H9 (cell line): Measurements from ENCODE around the gene FABP1. TPM values are rescaled to one million over a fixed set of nuclear protein-coding genes. Genes with fewer than 3 reads are reported as not detected.

Experiments
- DNase-seq: peaks from one replicate; pipeline ENCODE4 v3.0.0-alpha.2; 2017
- H2AFZ ChIP-seq: one replicate; pipeline ENCODE4 v1.6.1; 2013; ENCODE audit warnings: mild to moderate bottlenecking, low read length, control low read depth, moderate library complexity
- H2AK5ac ChIP-seq: 2 replicates; pipeline ENCODE4 v1.6.1; 2013; ENCODE audit warnings: low read length, control low read depth, mixed read lengths; ENCODE audit not compliant: insufficient read length
- H2BK120ac ChIP-seq: one replicate; pipeline ENCODE4 v1.6.1; 2013; ENCODE audit warnings: low read depth, mild to moderate bottlenecking, low read length, control low read depth, inconsistent platforms; ENCODE audit not compliant: poor library complexity, severe bottlenecking
- H2BK12ac ChIP-seq: 2 replicates; pipeline ENCODE4 v1.6.1; 2013; ENCODE audit warnings: low read length, control low read depth, mixed read lengths, low read depth; ENCODE audit not compliant: insufficient read length
- H2BK15ac ChIP-seq: 2 replicates; pipeline ENCODE4 v1.6.1; 2013; ENCODE audit warnings: low read depth, low read length, control low read depth
- H2BK20ac ChIP-seq: one replicate; pipeline ENCODE4 v1.6.1; 2013; ENCODE audit warnings: low read depth, mild to moderate bottlenecking, low read length, control low read depth, inconsistent platforms; ENCODE audit not compliant: poor library complexity, severe bottlenecking
- H2BK5ac ChIP-seq: 2 replicates; pipeline ENCODE4 v1.6.1; 2013; ENCODE audit warnings: low read length, control low read depth, mixed read lengths; ENCODE audit not compliant: insufficient read length
- H3K14ac ChIP-seq: 2 replicates; pipeline ENCODE4 v1.6.1; 2013; ENCODE audit warnings: low read length, control low read depth; ENCODE audit not compliant: insufficient read depth
- H3K18ac ChIP-seq: 2 replicates; pipeline ENCODE4 v1.6.1; 2013; ENCODE audit warnings: low read depth, mild to moderate bottlenecking, mixed read lengths, low read length, control low read depth; ENCODE audit not compliant: insufficient read length
- H3K23ac ChIP-seq: 2 replicates; pipeline ENCODE4 v1.6.1; 2013; ENCODE audit warnings: low read length, control low read depth, mixed read lengths, low read depth; ENCODE audit not compliant: insufficient read length
- H3K23me2 ChIP-seq: 2 replicates; pipeline ENCODE4 v1.6.1; 2013; ENCODE audit warnings: low read depth, mild to moderate bottlenecking, mixed read lengths, low read length, control low read depth; ENCODE audit not compliant: insufficient read length, poor library complexity, severe bottlenecking
- H3K27ac ChIP-seq: 2 replicates; pipeline ENCODE4 v1.5.1; 2013; ENCODE audit warnings: low read length, control low read depth, mixed read lengths, low read depth; ENCODE audit not compliant: insufficient read length
- H3K27me3 ChIP-seq: 2 replicates; pipeline ENCODE4 v1.6.1; 2013; ENCODE audit warnings: low read length, control low read depth, inconsistent platforms; ENCODE audit not compliant: insufficient read depth
- H3K4ac ChIP-seq: 2 replicates; pipeline ENCODE4 v1.6.1; 2013; ENCODE audit warnings: low read depth, mild to moderate bottlenecking, control low read depth, inconsistent platforms, low read length, moderate library complexity
- H3K4me1 ChIP-seq: 2 replicates; pipeline ENCODE4 v1.6.1; 2013; ENCODE audit warnings: low read length, control low read depth, inconsistent platforms; ENCODE audit not compliant: insufficient read depth
- H3K4me2 ChIP-seq: 2 replicates; pipeline ENCODE4 v1.6.1; 2013; ENCODE audit warnings: low read length, control low read depth, mixed read lengths; ENCODE audit not compliant: insufficient read length, insufficient read depth
- H3K56ac ChIP-seq: 2 replicates; pipeline ENCODE4 v1.6.1; 2013; ENCODE audit warnings: low read depth, mild to moderate bottlenecking, mixed read lengths, low read length, control low read depth; ENCODE audit not compliant: insufficient read length
- H3K79me1 ChIP-seq: 2 replicates; pipeline ENCODE4 v1.6.1; 2013; ENCODE audit warnings: low read depth, mild to moderate bottlenecking, moderate library complexity, low read length, control low read depth, inconsistent platforms; ENCODE audit not compliant: insufficient read depth, poor library complexity, severe bottlenecking
- H3K79me2 ChIP-seq: 2 replicates; pipeline ENCODE4 v1.6.1; 2013; ENCODE audit warnings: low read length, control low read depth, inconsistent platforms; ENCODE audit not compliant: insufficient read depth
- H3K9ac ChIP-seq: 2 replicates; pipeline ENCODE4 v1.6.1; 2013; ENCODE audit warnings: low read length, control low read depth, mixed read lengths; ENCODE audit not compliant: insufficient read length; ENCODE audit errors: extremely low read depth
- H3K9me3 ChIP-seq: one replicate; pipeline ENCODE4 v1.6.1; 2013; ENCODE audit warnings: low read depth, low read length, inconsistent platforms; ENCODE audit not compliant: control insufficient read depth
- H3T11ph ChIP-seq: one replicate; pipeline ENCODE4 v1.6.1; 2013; ENCODE audit warnings: mild to moderate bottlenecking, low read length, control low read depth, inconsistent platforms
- H4K20me1 ChIP-seq: one replicate; pipeline ENCODE4 v1.6.1; 2013; ENCODE audit not compliant: control insufficient read depth, insufficient read length, insufficient read depth
- H4K5ac ChIP-seq: 2 replicates; pipeline ENCODE4 v1.6.1; 2013; ENCODE audit warnings: low read depth, mild to moderate bottlenecking, mixed read lengths, low read length, control low read depth; ENCODE audit not compliant: insufficient read length
- H4K8ac ChIP-seq: replicated peaks from 2 replicates; pipeline ENCODE4 v1.6.1; 2013; ENCODE audit warnings: low read length, control low read depth, mixed read lengths, low read depth; ENCODE audit not compliant: insufficient read length
- H4K91ac ChIP-seq: 2 replicates; pipeline ENCODE4 v1.6.1; 2013; ENCODE audit warnings: low read depth, mild to moderate bottlenecking, moderate library complexity, mixed read lengths, low read length, control low read depth; ENCODE audit not compliant: insufficient read length
- H3K27ac Mint-ChIP-seq, 3 experiments: 2 replicates in 2 of 3; 3 replicates in 1 of 3; pipeline ENCODE4 v1.8.0; 2020 to 2021; ENCODE audit warnings: mixed read lengths in 3 of 3, mild to moderate bottlenecking in 1 of 3, moderate library complexity in 1 of 3
- H3K27me3 Mint-ChIP-seq: 2 replicates; pipeline ENCODE4 v1.8.0; 2021; ENCODE audit warnings: low read depth, mild to moderate bottlenecking, moderate library complexity, mixed read lengths
- H3K36me3 Mint-ChIP-seq, 3 experiments: 2 replicates in 2 of 3; 3 replicates in 1 of 3; pipeline ENCODE4 v1.8.0; 2020 to 2021; ENCODE audit warnings: low read depth in 3 of 3, mixed read lengths in 3 of 3; ENCODE audit not compliant: insufficient read depth in 1 of 3
- H3K4me1 Mint-ChIP-seq, 2 experiments: 2 replicates each; pipeline ENCODE4 v1.8.0; 2020; ENCODE audit warnings: mixed read lengths in 2 of 2
- H3K4me3 Mint-ChIP-seq, 2 experiments: 2 replicates in 1 of 2; 3 replicates in 1 of 2; pipeline ENCODE4 v1.8.0; 2020 to 2021; ENCODE audit warnings: mild to moderate bottlenecking in 2 of 2, mixed read lengths in 2 of 2, moderate library complexity in 1 of 2
- H3K9me3 Mint-ChIP-seq, 2 experiments: 2 replicates in 1 of 2; 3 replicates in 1 of 2; pipeline ENCODE4 v1.8.0; 2020; ENCODE audit warnings: mild to moderate bottlenecking in 2 of 2, mixed read lengths in 2 of 2, moderate library complexity in 1 of 2
- WGBS: extraction: QIAGEN DNeasy Blood & Tissue Kit; methylation state at CpG from one replicate; pipeline ENCODE4 v1.1.7; 2013; ENCODE audit warnings: missing lambda C conversion rate, low lambda C conversion rate, mixed read lengths; ENCODE audit not compliant: insufficient read length; ENCODE audit errors: extremely low coverage; 5-methylcytosine and 5-hydroxymethylcytosine counted together
- total RNA-seq: library from RNA; stranded (reverse); gene quantifications from 2 replicates; pipeline ENCODE4 v1.2.1, GENCODE V29; 2021
- TF ChIP-seq, protein P1 (sequence below): fragments of 200-600 bp; sonication (generic); conservative IDR thresholded peaks from 3 replicates; pipeline ENCODE4 v1.8.0; 2021; ENCODE audit warnings: antibody characterized with exemption, mild to moderate bottlenecking

Gene FABP1
- total RNA-seq, 1 experiment from 2014 or later, result not detected

DNA sequence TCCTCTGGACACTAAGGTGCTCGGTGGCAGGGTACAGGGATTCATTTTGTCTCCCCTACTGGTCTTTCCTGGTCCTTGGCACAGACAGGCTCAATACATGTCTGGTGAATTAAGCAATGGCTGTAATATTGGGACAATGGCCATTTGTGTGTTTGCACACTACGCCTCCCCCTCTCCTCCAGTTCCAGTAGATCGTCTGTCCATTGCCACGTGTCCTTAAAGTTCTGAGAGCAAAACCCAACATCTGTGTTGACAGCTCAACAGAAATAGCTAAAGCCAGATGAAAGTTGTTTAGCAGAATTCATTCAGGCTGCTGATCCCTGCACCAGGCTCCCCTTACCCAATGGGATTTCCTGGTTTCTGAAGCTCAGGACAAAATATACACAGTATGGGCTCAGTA is 9.0 kb upstream of the FABP1 start:
- H3K9ac ChIP-seq, result no peak overlapping the region
- H3K23me2 ChIP-seq, result no peaks in the 10 kb centered on the region
- H2AK5ac ChIP-seq, result no peak overlapping the region
- Mint-ChIP-seq H3K9me3 (peaks cover 0 to 3% of the 10 kb centered on the region in 2 experiments; a peak in 1 of 5 replicates), H3K4me1 (no peaks in the 10 kb centered on the region), H3K27me3 (peaks cover 21% of the 10 kb centered on the region), H3K4me3 (no peak overlapping the region), H3K27ac (no peak overlapping the region), H3K36me3 (no peaks in the 10 kb centered on the region; a peak in 1 of 7 replicates)
- no peak overlapping the region for H3K23ac ChIP-seq
- H2BK15ac ChIP-seq, result no peak overlapping the region
- H2BK5ac ChIP-seq, result no peak overlapping the region
- no peak overlapping the region for H3K56ac ChIP-seq
- no peaks in the 10 kb centered on the region for H3K79me1 ChIP-seq
- no peak overlapping the region for H3K14ac ChIP-seq
- no peak for DNase-seq
- no peak overlapping the region for H3T11ph ChIP-seq
- H2BK20ac ChIP-seq, result no peak overlapping the region
- no CpG with 5 or more reads among the region's 4 CpGs for WGBS
- no peak overlapping the region for H4K8ac ChIP-seq
- H4K20me1 ChIP-seq, result no peaks in the 10 kb centered on the region
- H4K5ac ChIP-seq, result no peak overlapping the region
- no peak overlapping the region for H2AFZ ChIP-seq
- H3K4me1 ChIP-seq, result no peaks in the 10 kb centered on the region
- H3K9me3 ChIP-seq, result no peaks in the 10 kb centered on the region
- no peaks in the 10 kb centered on the region for H3K79me2 ChIP-seq
- H4K91ac ChIP-seq, result no peak overlapping the region
- no peak overlapping the region for H3K4me2 ChIP-seq
- H3K18ac ChIP-seq, result no peak overlapping the region
- H2BK12ac ChIP-seq, result no peak overlapping the region
- no peak overlapping the region for H3K27ac ChIP-seq
- TF ChIP-seq, protein P1, sequence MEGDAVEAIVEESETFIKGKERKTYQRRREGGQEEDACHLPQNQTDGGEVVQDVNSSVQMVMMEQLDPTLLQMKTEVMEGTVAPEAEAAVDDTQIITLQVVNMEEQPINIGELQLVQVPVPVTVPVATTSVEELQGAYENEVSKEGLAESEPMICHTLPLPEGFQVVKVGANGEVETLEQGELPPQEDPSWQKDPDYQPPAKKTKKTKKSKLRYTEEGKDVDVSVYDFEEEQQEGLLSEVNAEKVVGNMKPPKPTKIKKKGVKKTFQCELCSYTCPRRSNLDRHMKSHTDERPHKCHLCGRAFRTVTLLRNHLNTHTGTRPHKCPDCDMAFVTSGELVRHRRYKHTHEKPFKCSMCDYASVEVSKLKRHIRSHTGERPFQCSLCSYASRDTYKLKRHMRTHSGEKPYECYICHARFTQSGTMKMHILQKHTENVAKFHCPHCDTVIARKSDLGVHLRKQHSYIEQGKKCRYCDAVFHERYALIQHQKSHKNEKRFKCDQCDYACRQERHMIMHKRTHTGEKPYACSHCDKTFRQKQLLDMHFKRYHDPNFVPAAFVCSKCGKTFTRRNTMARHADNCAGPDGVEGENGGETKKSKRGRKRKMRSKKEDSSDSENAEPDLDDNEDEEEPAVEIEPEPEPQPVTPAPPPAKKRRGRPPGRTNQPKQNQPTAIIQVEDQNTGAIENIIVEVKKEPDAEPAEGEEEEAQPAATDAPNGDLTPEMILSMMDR, result no peak
- no peak overlapping the region for H3K4ac ChIP-seq
- no peaks in the 10 kb centered on the region for H3K27me3 ChIP-seq
- no peak overlapping the region for H2BK120ac ChIP-seq
